Right hindlimb (tissue), 1 donor: ENCODE results near the gene PARVA.
A peak's percentile ranks its signal among the peaks of the same experiment; 100 is the strongest.

ENCODE experiments used
- DNase-seq: peaks from one replicate; pipeline ENCODE4 v3.0.0-alpha.2; 2018

Gene PARVA

GRCh38 chr11:12377824-12378593 lies 638 bp downstream of the PARVA start:
- DNase-seq, result peak; percentile 82

GRCh38 chr11:12380565-12381325 lies 3.4 kb downstream of the PARVA start:
- no peak for DNase-seq

GRCh38 chr11:12381875-12382274 lies 4.5 kb downstream of the PARVA start:
- no peak for DNase-seq

GRCh38 chr11:12382451-12382850 lies 5.1 kb downstream of the PARVA start:
- DNase-seq, result no peak

- DNase-seq, result no peak
These were observed 8.9 kb downstream of the PARVA start for GRCh38 chr11:12386309-12386708.

GRCh38 chr11:12386745-12387144 lies 9.4 kb downstream of the PARVA start:
- DNase-seq, result no peak

- no peak for DNase-seq
These were observed 10.8 kb downstream of the PARVA start for GRCh38 chr11:12388173-12388572.

GRCh38 chr11:12388939-12389670 lies 11.7 kb downstream of the PARVA start:
- no peak for DNase-seq

GRCh38 chr11:12389676-12390657 lies 12.6 kb downstream of the PARVA start:
- DNase-seq, result no peak

- no peak for DNase-seq
These were observed 13.3 kb downstream of the PARVA start for GRCh38 chr11:12390687-12391110.

GRCh38 chr11:12392672-12393071 lies 15.3 kb downstream of the PARVA start:
- no peak for DNase-seq

GRCh38 chr11:12393691-12394090 lies 16.3 kb downstream of the PARVA start:
- DNase-seq, result no peak

GRCh38 chr11:12394601-12395000 lies 17.2 kb downstream of the PARVA start:
- no peak for DNase-seq

GRCh38 chr11:12395333-12395732 lies 18.0 kb downstream of the PARVA start:
- DNase-seq, result no peak

- DNase-seq, result peak; percentile 45
These were observed 20.6 kb downstream of the PARVA start for GRCh38 chr11:12397931-12398334.

- DNase-seq, result no peak
These were observed 22.0 kb downstream of the PARVA start for GRCh38 chr11:12399355-12399754.

GRCh38 chr11:12402025-12402424 lies 24.7 kb downstream of the PARVA start:
- no peak for DNase-seq

- no peak for DNase-seq
These were observed 25.3 kb downstream of the PARVA start for GRCh38 chr11:12402691-12403120.

- DNase-seq, result no peak
These were observed 26.0 kb downstream of the PARVA start for GRCh38 chr11:12403122-12403996.

- DNase-seq, result no peak
These were observed 26.6 kb downstream of the PARVA start for GRCh38 chr11:12403997-12404350.

- DNase-seq, result peak; percentile 79
These were observed 27.1 kb downstream of the PARVA start for GRCh38 chr11:12404436-12404835.
